ENCODE data around the gene MBOAT2. TPM values are rescaled to one million over a fixed set of nuclear protein-coding genes. Genes with fewer than 3 reads are reported as not detected.

The MBOAT2 gene
- total RNA-seq, 1 experiment from 2014 or later = 65.1 TPM

- Histone ChIP-seq H3K27me3 (replicated peaks; ENCODE audit: insufficient read depth, low read depth, low read length, poor library complexity) (no peaks in the 10 kb centered on the region), H3K4me1 (ENCODE audit: insufficient read depth, low read length, poor library complexity, severe bottlenecking) (peaks cover 33% of the 10 kb centered on the region), H3K36me3 (ENCODE audit: insufficient read depth, low read length, poor library complexity, severe bottlenecking) (no peaks in the 10 kb centered on the region), H3K4me3 (ENCODE audit: low read depth, low read length, poor library complexity, severe bottlenecking) (no peak overlapping the region), H3K9me3 (ENCODE audit: low read depth, low read length, poor library complexity, severe bottlenecking) (no peaks in the 10 kb centered on the region), H3K27ac (ENCODE audit: low read depth, low read length, poor library complexity, severe bottlenecking) (no peak overlapping the region)
- TF ChIP-seq EZH2 (IDR thresholded peaks at IDR 0.05; ENCODE audit: borderline replicate concordance, low read depth, low read length, poor library complexity, severe bottlenecking) = no peak
- TF ChIP-seq CTCF (conservative IDR thresholded peaks at IDR 0.05; ENCODE audit: low read depth, low read length) = no peak
- intact Hi-C loops (cut with micrococcal nuclease; ENCODE audit: unreplicated experiment) = no loop called here
- ChIA-PET POLR2A (ENCODE audit: low non-redundant PET) (no interaction called here), CTCF (no interaction called here)
- BruUV-seq (replicated peaks) = no TSS peak
- no peak for DNase-seq (ENCODE audit: low spot score)
Measured at GRCh38 chr2:8886202-8886518, 117.3 kb downstream of the MBOAT2 start.

- no peak for TF ChIP-seq EZH2 (IDR thresholded peaks at IDR 0.05; ENCODE audit: borderline replicate concordance, low read depth, low read length, poor library complexity, severe bottlenecking)
- TF ChIP-seq CTCF (conservative IDR thresholded peaks at IDR 0.05; ENCODE audit: low read depth, low read length) = no peak
- ChIA-PET CTCF (no interaction called here), POLR2A (ENCODE audit: low non-redundant PET) (no interaction called here)
- H3K4me1 ChIP-seq (ENCODE audit: insufficient read depth, low read length, poor library complexity, severe bottlenecking) = peaks cover 33% of the 10 kb centered on the region
- DNase-seq (ENCODE audit: low spot score) = no peak
- H3K27ac ChIP-seq (ENCODE audit: low read depth, low read length, poor library complexity, severe bottlenecking) = no peak overlapping the region
- H3K36me3 ChIP-seq (ENCODE audit: insufficient read depth, low read length, poor library complexity, severe bottlenecking) = no peaks in the 10 kb centered on the region
- H3K4me3 ChIP-seq (ENCODE audit: low read depth, low read length, poor library complexity, severe bottlenecking) = no peak overlapping the region
- intact Hi-C loops (cut with micrococcal nuclease; ENCODE audit: unreplicated experiment) = no loop called here
- H3K27me3 ChIP-seq (replicated peaks; ENCODE audit: insufficient read depth, low read depth, low read length, poor library complexity) = no peaks in the 10 kb centered on the region
- H3K9me3 ChIP-seq (ENCODE audit: low read depth, low read length, poor library complexity, severe bottlenecking) = no peaks in the 10 kb centered on the region
- no TSS peak for BruUV-seq (replicated peaks)
Measured at GRCh38 chr2:8885449-8886201, 117.9 kb downstream of the MBOAT2 start.

- intact Hi-C loops (cut with micrococcal nuclease; ENCODE audit: unreplicated experiment) = no loop called here
- ChIA-PET POLR2A (ENCODE audit: low non-redundant PET) (no interaction called here), CTCF (no interaction called here)
- no peaks in the 10 kb centered on the region for H3K27me3 ChIP-seq (replicated peaks; ENCODE audit: insufficient read depth, low read depth, low read length, poor library complexity)
- no peaks in the 10 kb centered on the region for H3K36me3 ChIP-seq (ENCODE audit: insufficient read depth, low read length, poor library complexity, severe bottlenecking)
- no peak overlapping the region for H3K4me3 ChIP-seq (ENCODE audit: low read depth, low read length, poor library complexity, severe bottlenecking)
- TF ChIP-seq EZH2 (IDR thresholded peaks at IDR 0.05; ENCODE audit: borderline replicate concordance, low read depth, low read length, poor library complexity, severe bottlenecking) (no peak), CTCF (conservative IDR thresholded peaks at IDR 0.05; ENCODE audit: low read depth, low read length) (no peak)
- peaks cover 33% of the 10 kb centered on the region for H3K4me1 ChIP-seq (ENCODE audit: insufficient read depth, low read length, poor library complexity, severe bottlenecking)
- no peak for DNase-seq (ENCODE audit: low spot score)
- no peak overlapping the region for H3K27ac ChIP-seq (ENCODE audit: low read depth, low read length, poor library complexity, severe bottlenecking)
- H3K9me3 ChIP-seq (ENCODE audit: low read depth, low read length, poor library complexity, severe bottlenecking) = no peaks in the 10 kb centered on the region
- BruUV-seq (replicated peaks) = no TSS peak
Measured at GRCh38 chr2:8884812-8885211, 118.7 kb downstream of the MBOAT2 start.
